Stimulated activated CD8-positive, alpha-beta memory T cell treated with anti-CD3 and anti-CD28 coated beads, Interleukin-4, amount 100 ng/mL, for 1 hour (primary cell): Measurements from ENCODE around the gene LRRC57.
A peak's percentile ranks its signal among the peaks of the same experiment; 100 is the strongest.
"Not testable (repeated sequence)": the region's sequence is repeated elsewhere in the genome, so short reads cannot be mapped to it uniquely, and the experiment has no call there.

ENCODE experiments used
- DNase-seq, 2 donors: peaks; one replicate each; pipeline ENCODE4 v3.0.0-alpha.2; 2020; ENCODE audit warnings: low read depth in 2 of 2, low spot score in 1 of 2

The LRRC57 gene

GRCh38 chr15:42548249-42549031, at the start of gene LRRC57, which contains the start of gene HAUS2:
Gene LRRC57, minus strand, starts transcription at chr15:42548793. Its CDS starts 359 bp downstream, at chr15:42548434.
Gene HAUS2, plus strand, starts transcription at chr15:42548838. Its CDS starts 35 bp downstream, at chr15:42548873.
- peak; percentile 80 to 81 for DNase-seq

GRCh38 chr15:42595626-42596240, 47.1 kb upstream of the LRRC57 start:
- DNase-seq: no peak

GRCh38 chr15:42594095-42594494, 45.5 kb upstream of the LRRC57 start:
- no peak for DNase-seq

- DNase-seq: no peak
These were observed 44.5 kb upstream of the LRRC57 start for GRCh38 chr15:42593143-42593542.

GRCh38 chr15:42592716-42593115, 44.1 kb upstream of the LRRC57 start:
- no peak for DNase-seq

- DNase-seq: no peak
These were observed 42.8 kb upstream of the LRRC57 start for GRCh38 chr15:42591238-42591934.

- no peak for DNase-seq
These were observed 42.1 kb upstream of the LRRC57 start for GRCh38 chr15:42590619-42591237.

GRCh38 chr15:42584031-42584765, 35.6 kb upstream of the LRRC57 start:
- DNase-seq: no peak

GRCh38 chr15:42582569-42583375, 34.2 kb upstream of the LRRC57 start:
- DNase-seq: no peak

- DNase-seq: peak; percentile 52 to 62
These were observed 32.7 kb upstream of the LRRC57 start for GRCh38 chr15:42581272-42581730.

- DNase-seq: no peak
These were observed 30.5 kb upstream of the LRRC57 start for GRCh38 chr15:42578984-42579537.

GRCh38 chr15:42577514-42578031, 29.0 kb upstream of the LRRC57 start:
- DNase-seq: no peak

- no peak for DNase-seq
These were observed 28.2 kb upstream of the LRRC57 start for GRCh38 chr15:42576776-42577175.

- no peak for DNase-seq
These were observed 27.5 kb upstream of the LRRC57 start for GRCh38 chr15:42576040-42576594.

- peak; percentile 77 to 86 for DNase-seq
These were observed 26.8 kb upstream of the LRRC57 start, which contains the start of gene STARD9 for GRCh38 chr15:42575188-42576039. Gene STARD9, plus strand, starts transcription at chr15:42575606. Its CDS starts 110 bp downstream, at chr15:42575716.

- no peak for DNase-seq
These were observed 10.1 kb upstream of the LRRC57 start for GRCh38 chr15:42558739-42559138.

GRCh38 chr15:42556550-42557207, 8.1 kb upstream of the LRRC57 start:
- DNase-seq: not testable (repeated sequence)
